ENCODE measurements around the gene SPOCK1.

Gene SPOCK1

DNA sequence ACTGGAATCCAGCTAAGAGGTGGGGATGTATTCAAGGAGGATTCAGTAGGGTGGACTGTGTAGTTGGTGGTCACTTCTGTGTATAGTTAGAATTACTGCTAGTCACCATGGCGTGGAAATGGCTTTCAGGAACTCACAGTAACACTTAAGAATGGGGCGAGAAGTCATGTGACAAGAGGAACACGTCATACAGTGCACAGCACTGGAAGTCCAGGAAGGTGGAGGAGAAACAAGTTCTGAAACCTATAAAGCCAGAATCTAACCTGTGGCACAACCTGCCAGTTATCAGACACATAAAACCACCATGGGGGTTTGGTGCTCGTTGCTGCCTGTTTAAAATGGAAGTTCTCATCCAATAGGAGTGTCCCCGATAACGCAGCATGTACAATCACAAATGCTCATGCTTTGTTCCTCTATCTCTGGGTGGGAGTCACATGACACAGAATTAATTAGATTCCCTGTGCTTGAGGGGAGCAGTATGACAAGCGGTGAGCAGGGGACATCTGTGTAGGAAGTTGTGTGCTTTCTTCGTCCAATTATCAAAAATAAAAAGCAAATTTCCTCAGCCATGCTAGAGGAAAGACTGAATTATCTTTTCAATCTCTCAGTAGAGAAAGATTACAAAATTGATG, 193.0 kb downstream of the SPOCK1 start:
- Histone ChIP-seq H2BK120ac (ENCODE audit: low read depth, low read length) (no peak overlapping the region), H2BK5ac (ENCODE audit: low read depth, low read length, poor library complexity, severe bottlenecking) (no peak overlapping the region), H4K8ac (ENCODE audit: low read length) (no peak overlapping the region), H2BK15ac (ENCODE audit: low read depth, poor library complexity, severe bottlenecking) (no peak overlapping the region), H3K4me2 (ENCODE audit: low read length, poor library complexity, severe bottlenecking) (no peak overlapping the region), H3K23ac (ENCODE audit: low read length in 2 of 2) (no peak overlapping the region), H3K18ac (ENCODE audit: low read depth in 1 of 2, low read length in 2 of 2) (no peak overlapping the region), H3K9me3 (ENCODE audit: control insufficient read depth, low read length) (no peaks in the 10 kb centered on the region), H3K9ac (ENCODE audit: low read length) (no peak overlapping the region), H2AFZ (ENCODE audit: low read depth, low read length) (no peak overlapping the region), H3K4me3 (ENCODE audit: insufficient read depth in 1 of 2, low read depth in 1 of 2, low read length in 2 of 2) (no peak overlapping the region), H3K79me1 (replicated peaks; ENCODE audit: low read length, poor library complexity, severe bottlenecking) (no peaks in the 10 kb centered on the region), H3K4me1 (ENCODE audit: control insufficient read depth, insufficient read depth, low read depth, low read length) (peaks cover 7% of the 10 kb centered on the region), H3K27ac (ENCODE audit: low read length, poor library complexity, severe bottlenecking) (no peak overlapping the region), H3K4ac (ENCODE audit: low read depth in 1 of 2, low read length in 2 of 2) (no peak overlapping the region), H4K91ac (ENCODE audit: low read length) (no peak overlapping the region), H2BK12ac (ENCODE audit: low read length in 2 of 2) (no peak overlapping the region), H2AK5ac (ENCODE audit: low read length, severe bottlenecking) (no peak overlapping the region), H3K14ac (ENCODE audit: low read length in 2 of 2) (no peak overlapping the region), H3K27me3 (ENCODE audit: control insufficient read depth in 1 of 2, insufficient read depth in 1 of 2, low read length in 2 of 2) (no peaks in the 10 kb centered on the region), H3K36me3 (ENCODE audit: control insufficient read depth in 1 of 2, insufficient read depth in 2 of 2, low read depth in 1 of 2, low read length in 2 of 2) (no peaks in the 10 kb centered on the region)
- 91% methylated on average over 6 of the region's 8 CpGs for WGBS
- no peak for DNase-seq

DNA sequence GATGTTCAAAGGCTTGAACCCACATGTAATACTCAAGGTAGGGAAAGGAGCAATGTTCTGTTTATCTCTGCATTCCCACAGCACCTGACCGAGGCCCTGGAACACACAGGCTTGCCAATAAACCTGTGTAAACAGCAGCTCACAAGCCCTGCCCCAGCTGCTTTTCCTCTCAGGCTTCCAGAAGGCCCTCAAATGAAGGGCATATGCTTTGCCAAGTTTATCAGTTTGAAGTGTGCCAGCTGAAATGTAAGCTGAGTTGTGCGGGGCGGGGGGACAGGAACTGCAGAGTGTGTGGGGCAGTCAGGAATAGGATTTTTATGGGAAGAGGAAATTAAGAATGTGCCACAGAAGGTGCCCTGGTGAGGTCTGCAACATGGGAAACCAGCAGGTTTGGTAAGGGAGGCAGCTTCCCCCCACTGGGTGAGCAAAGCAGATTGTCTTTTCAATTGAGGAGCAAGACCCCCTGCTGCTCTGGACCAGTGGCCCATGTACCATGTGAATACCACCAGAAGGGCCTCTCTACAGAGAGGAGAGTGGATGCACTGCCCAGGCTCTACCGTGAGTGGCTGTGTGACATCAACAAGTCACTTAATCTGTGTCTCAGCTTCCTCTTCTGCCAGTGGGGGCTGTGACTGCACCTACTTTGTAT, 194.8 kb downstream of the SPOCK1 start:
- no peak overlapping the region for H2AK5ac ChIP-seq (ENCODE audit: low read length, severe bottlenecking)
- H3K18ac ChIP-seq (ENCODE audit: low read depth in 1 of 2, low read length in 2 of 2), result no peak overlapping the region
- H3K4ac ChIP-seq (ENCODE audit: low read depth in 1 of 2, low read length in 2 of 2), result no peak overlapping the region
- H3K36me3 ChIP-seq (ENCODE audit: control insufficient read depth in 1 of 2, insufficient read depth in 2 of 2, low read depth in 1 of 2, low read length in 2 of 2), result no peaks in the 10 kb centered on the region
- H3K79me1 ChIP-seq (replicated peaks; ENCODE audit: low read length, poor library complexity, severe bottlenecking), result no peaks in the 10 kb centered on the region
- no peak overlapping the region for H3K27ac ChIP-seq (ENCODE audit: low read length, poor library complexity, severe bottlenecking)
- no peaks in the 10 kb centered on the region for H3K27me3 ChIP-seq (ENCODE audit: control insufficient read depth in 1 of 2, insufficient read depth in 1 of 2, low read length in 2 of 2)
- no peak overlapping the region for H3K14ac ChIP-seq (ENCODE audit: low read length in 2 of 2)
- H2BK15ac ChIP-seq (ENCODE audit: low read depth, poor library complexity, severe bottlenecking), result no peak overlapping the region
- H2BK12ac ChIP-seq (ENCODE audit: low read length in 2 of 2), result no peak overlapping the region
- H2BK5ac ChIP-seq (ENCODE audit: low read depth, low read length, poor library complexity, severe bottlenecking), result no peak overlapping the region
- H4K91ac ChIP-seq (ENCODE audit: low read length), result no peak overlapping the region
- no peak for DNase-seq
- WGBS, result 86% methylated on average over 4 of the region's 4 CpGs
- H3K9me3 ChIP-seq (ENCODE audit: control insufficient read depth, low read length), result no peaks in the 10 kb centered on the region
- H2AFZ ChIP-seq (ENCODE audit: low read depth, low read length), result no peak overlapping the region
- H3K4me1 ChIP-seq (ENCODE audit: control insufficient read depth, insufficient read depth, low read depth, low read length), result peaks cover 4% of the 10 kb centered on the region
- no peak overlapping the region for H3K4me3 ChIP-seq (ENCODE audit: insufficient read depth in 1 of 2, low read depth in 1 of 2, low read length in 2 of 2)
- H3K4me2 ChIP-seq (ENCODE audit: low read length, poor library complexity, severe bottlenecking), result no peak overlapping the region
- H3K9ac ChIP-seq (ENCODE audit: low read length), result no peak overlapping the region
- no peak overlapping the region for H4K8ac ChIP-seq (ENCODE audit: low read length)
- no peak overlapping the region for H3K23ac ChIP-seq (ENCODE audit: low read length in 2 of 2)
- no peak overlapping the region for H2BK120ac ChIP-seq (ENCODE audit: low read depth, low read length)

DNA sequence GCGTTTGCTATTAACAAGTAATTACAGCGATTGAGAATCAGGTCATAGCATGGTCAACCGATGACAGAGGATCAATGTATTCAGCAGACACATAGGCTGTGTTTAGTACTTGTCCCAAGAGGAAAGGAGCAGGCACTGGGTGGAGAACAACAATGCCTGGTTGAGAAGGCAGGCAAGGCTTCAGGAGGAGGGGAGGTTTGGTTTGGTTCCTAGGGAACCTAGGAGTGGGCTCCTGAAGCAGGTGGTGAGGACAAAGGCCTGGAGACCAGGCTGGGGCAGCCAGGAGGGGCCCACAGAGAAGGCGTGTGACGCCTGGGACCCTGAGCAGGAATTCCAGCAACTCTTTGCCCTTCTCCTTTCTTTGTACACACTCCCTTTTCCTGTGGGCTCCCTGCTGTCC, 195.6 kb downstream of the SPOCK1 start:
- Histone ChIP-seq H4K8ac (ENCODE audit: low read length) (no peak overlapping the region), H3K4me1 (ENCODE audit: control insufficient read depth, insufficient read depth, low read depth, low read length) (peaks cover 4% of the 10 kb centered on the region), H4K91ac (ENCODE audit: low read length) (peak overlapping the region; percentile 9), H3K27ac (ENCODE audit: low read length, poor library complexity, severe bottlenecking) (no peak overlapping the region), H3K9me3 (ENCODE audit: control insufficient read depth, low read length) (no peaks in the 10 kb centered on the region), H2BK5ac (ENCODE audit: low read depth, low read length, poor library complexity, severe bottlenecking) (no peak overlapping the region), H2BK120ac (ENCODE audit: low read depth, low read length) (no peak overlapping the region), H3K4me3 (ENCODE audit: insufficient read depth in 1 of 2, low read depth in 1 of 2, low read length in 2 of 2) (no peak overlapping the region), H3K9ac (ENCODE audit: low read length) (no peak overlapping the region), H3K14ac (ENCODE audit: low read length in 2 of 2) (no peak overlapping the region), H3K18ac (ENCODE audit: low read depth in 1 of 2, low read length in 2 of 2) (no peak overlapping the region), H3K4me2 (ENCODE audit: low read length, poor library complexity, severe bottlenecking) (no peak overlapping the region), H3K23ac (ENCODE audit: low read length in 2 of 2) (no peak overlapping the region), H3K79me1 (replicated peaks; ENCODE audit: low read length, poor library complexity, severe bottlenecking) (no peaks in the 10 kb centered on the region), H2BK15ac (ENCODE audit: low read depth, poor library complexity, severe bottlenecking) (no peak overlapping the region), H3K27me3 (ENCODE audit: control insufficient read depth in 1 of 2, insufficient read depth in 1 of 2, low read length in 2 of 2) (no peaks in the 10 kb centered on the region), H2AFZ (ENCODE audit: low read depth, low read length) (no peak overlapping the region), H3K4ac (ENCODE audit: low read depth in 1 of 2, low read length in 2 of 2) (no peak overlapping the region), H2AK5ac (ENCODE audit: low read length, severe bottlenecking) (no peak overlapping the region), H3K36me3 (ENCODE audit: control insufficient read depth in 1 of 2, insufficient read depth in 2 of 2, low read depth in 1 of 2, low read length in 2 of 2) (no peaks in the 10 kb centered on the region), H2BK12ac (ENCODE audit: low read length in 2 of 2) (no peak overlapping the region)
- WGBS, result 91% methylated on average over 5 of the region's 5 CpGs
- DNase-seq, result no peak

DNA sequence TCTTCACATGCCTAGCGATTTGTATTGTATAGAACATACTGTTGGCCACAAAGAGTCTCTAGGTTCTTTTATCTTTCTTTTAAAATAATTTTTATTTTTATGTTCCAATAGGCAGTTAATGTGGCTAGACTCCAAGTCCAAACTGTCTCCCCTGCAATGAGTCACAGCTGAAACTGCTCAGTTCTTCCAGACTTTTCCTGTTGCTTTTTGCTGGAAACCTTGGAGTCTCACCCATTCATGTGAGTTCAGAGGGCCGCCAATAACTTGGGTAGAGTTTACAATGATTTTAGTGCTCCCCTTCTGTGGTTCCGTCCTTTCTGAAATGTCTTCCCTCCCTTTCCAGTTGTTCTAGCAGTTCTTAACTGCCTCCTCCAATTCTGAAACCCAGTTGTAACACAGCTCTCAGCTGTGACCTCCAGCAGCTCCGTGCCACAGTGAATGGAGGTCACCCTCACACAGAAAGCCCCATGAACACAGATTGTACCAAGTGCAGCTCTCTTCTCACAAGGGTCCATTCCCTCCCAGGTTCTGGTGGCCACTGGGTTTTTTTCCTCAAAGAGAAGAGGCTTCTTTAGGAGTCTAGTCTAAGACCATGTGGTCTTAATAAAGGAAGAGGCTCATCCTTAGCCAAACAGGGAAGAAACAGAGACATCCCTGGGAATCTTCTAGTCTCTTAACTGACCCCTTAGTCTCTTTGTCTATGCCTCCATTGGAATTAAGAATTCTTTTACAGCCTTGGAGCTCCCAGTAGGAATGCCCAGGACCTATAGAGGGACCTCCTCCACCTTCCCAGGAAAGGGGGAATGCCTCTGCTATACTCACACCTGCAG, 198.5 kb downstream of the SPOCK1 start:
- no peak overlapping the region for H2BK15ac ChIP-seq (ENCODE audit: low read depth, poor library complexity, severe bottlenecking)
- no peak overlapping the region for H2BK120ac ChIP-seq (ENCODE audit: low read depth, low read length)
- H3K27me3 ChIP-seq (ENCODE audit: control insufficient read depth in 1 of 2, insufficient read depth in 1 of 2, low read length in 2 of 2), result no peaks in the 10 kb centered on the region
- H3K23ac ChIP-seq (ENCODE audit: low read length in 2 of 2), result no peak overlapping the region
- no peak overlapping the region for H2AK5ac ChIP-seq (ENCODE audit: low read length, severe bottlenecking)
- H3K4me1 ChIP-seq (ENCODE audit: control insufficient read depth, insufficient read depth, low read depth, low read length), result no peaks in the 10 kb centered on the region
- no peak overlapping the region for H3K4me2 ChIP-seq (ENCODE audit: low read length, poor library complexity, severe bottlenecking)
- peak overlapping the region; percentile 16 for H3K9ac ChIP-seq (ENCODE audit: low read length)
- no peak overlapping the region for H2BK5ac ChIP-seq (ENCODE audit: low read depth, low read length, poor library complexity, severe bottlenecking)
- H3K18ac ChIP-seq (ENCODE audit: low read depth in 1 of 2, low read length in 2 of 2), result no peak overlapping the region
- no peak overlapping the region for H2AFZ ChIP-seq (ENCODE audit: low read depth, low read length)
- no peak overlapping the region for H3K4ac ChIP-seq (ENCODE audit: low read depth in 1 of 2, low read length in 2 of 2)
- no peaks in the 10 kb centered on the region for H3K79me1 ChIP-seq (replicated peaks; ENCODE audit: low read length, poor library complexity, severe bottlenecking)
- peak; percentile 15 for DNase-seq
- H4K91ac ChIP-seq (ENCODE audit: low read length), result no peak overlapping the region
- H3K14ac ChIP-seq (ENCODE audit: low read length in 2 of 2), result no peak overlapping the region
- no peak overlapping the region for H2BK12ac ChIP-seq (ENCODE audit: low read length in 2 of 2)
- H3K4me3 ChIP-seq (ENCODE audit: insufficient read depth in 1 of 2, low read depth in 1 of 2, low read length in 2 of 2), result no peak overlapping the region
- no peak overlapping the region for H4K8ac ChIP-seq (ENCODE audit: low read length)
- H3K27ac ChIP-seq (ENCODE audit: low read length, poor library complexity, severe bottlenecking), result no peak overlapping the region
- no peaks in the 10 kb centered on the region for H3K36me3 ChIP-seq (ENCODE audit: control insufficient read depth in 1 of 2, insufficient read depth in 2 of 2, low read depth in 1 of 2, low read length in 2 of 2)
- 84% methylated on average over 3 of the region's 4 CpGs for WGBS
- H3K9me3 ChIP-seq (ENCODE audit: control insufficient read depth, low read length), result no peaks in the 10 kb centered on the region
